Endodermal cell (in vitro differentiated cells): Measurements from ENCODE around the gene ABLIM3. TPM values are rescaled to one million over a fixed set of nuclear protein-coding genes. Genes with fewer than 3 reads are reported as not detected.
A peak's percentile ranks its signal among the peaks of the same experiment; 100 is the strongest.

ENCODE experiments used
- DNase-seq: peaks from one replicate; pipeline ENCODE4 v3.0.0-alpha.2; 2017
- H3K27ac ChIP-seq: 2 replicates; pipeline ENCODE4 v1.5.1; 2013; ENCODE audit warnings: mild to moderate bottlenecking, low read depth, low read length, moderate library complexity
- H3K27me3 ChIP-seq: 2 replicates; pipeline ENCODE4 v1.6.1; 2013; ENCODE audit warnings: mild to moderate bottlenecking, low read length, moderate library complexity; ENCODE audit not compliant: insufficient read depth, control insufficient read depth, poor library complexity, severe bottlenecking
- H3K36me3 ChIP-seq: 2 replicates; pipeline ENCODE4 v1.7.0; 2013; ENCODE audit warnings: mild to moderate bottlenecking, low read length, moderate library complexity; ENCODE audit not compliant: control insufficient read depth, insufficient read depth
- H3K4me1 ChIP-seq: one replicate; pipeline ENCODE4 v1.7.0; 2013; ENCODE audit warnings: low read length; ENCODE audit not compliant: control insufficient read depth, insufficient read depth
- H3K4me3 ChIP-seq: 2 replicates; pipeline ENCODE4 v1.5.1; 2013; ENCODE audit warnings: mild to moderate bottlenecking, low read length, moderate library complexity
- H3K9ac ChIP-seq: 2 replicates; pipeline ENCODE4 v1.6.1; 2013; ENCODE audit warnings: mild to moderate bottlenecking, low read length, moderate library complexity; ENCODE audit not compliant: poor library complexity, severe bottlenecking; ENCODE audit errors: extremely low read depth
- H3K9me3 ChIP-seq: 2 replicates; pipeline ENCODE4 v1.6.1; 2013; ENCODE audit warnings: mild to moderate bottlenecking, low read length, moderate library complexity; ENCODE audit not compliant: control insufficient read depth
- H3K27ac Mint-ChIP-seq: 2 replicates; pipeline ENCODE4 v1.8.0; 2020; ENCODE audit warnings: mixed read lengths
- H3K27me3 Mint-ChIP-seq: 2 replicates; pipeline ENCODE4 v1.8.0; 2021; ENCODE audit warnings: mild to moderate bottlenecking, mixed read lengths; ENCODE audit not compliant: insufficient read depth
- H3K36me3 Mint-ChIP-seq: 2 replicates; pipeline ENCODE4 v1.8.0; 2020; ENCODE audit warnings: low read depth, mixed read lengths
- H3K4me1 Mint-ChIP-seq: 2 replicates; pipeline ENCODE4 v1.8.0; 2020; ENCODE audit warnings: mixed read lengths
- H3K4me3 Mint-ChIP-seq: 2 replicates; pipeline ENCODE4 v1.8.0; 2020; ENCODE audit warnings: mild to moderate bottlenecking, moderate library complexity, mixed read lengths
- H3K9me3 Mint-ChIP-seq: 2 replicates; pipeline ENCODE4 v1.8.0; 2020; ENCODE audit warnings: mild to moderate bottlenecking, mixed read lengths
- CTCF ChIP-seq: fragments of 200-600 bp; sonication (generic); conservative IDR thresholded peaks from 2 replicates; pipeline ENCODE4 v1.5.0; 2021; ENCODE audit warnings: antibody characterized with exemption, mild to moderate bottlenecking
- WGBS, 2 experiments: methylation state at CpG; one replicate each; pipeline versions ENCODE4 v1.1.5 to v1.1.7; 2013; ENCODE audit warnings: missing lambda C conversion rate in 2 of 2, mixed read lengths in 1 of 2; ENCODE audit not compliant: insufficient coverage in 1 of 2, insufficient read length in 1 of 2; 5-methylcytosine and 5-hydroxymethylcytosine counted together
- total RNA-seq, 2 donors: library from RNA; stranded (reverse); fragmentation: NEBNext Ultra II Directional in 1 of 2; extraction: Animal tissue kit (Norgen Biotek cat#: 25700) in 1 of 2; gene quantifications; 2 replicates in 1 of 2; 3 replicates in 1 of 2; pipeline ENCODE4 v1.2.1, GENCODE V29; 2021

Gene ABLIM3
- total RNA-seq, 2 donors from 2014 or later, result 0.24 to 0.66 TPM

- no peak overlapping the region for H3K9ac ChIP-seq
- Mint-ChIP-seq H3K27me3 (peaks cover 79% of the 10 kb centered on the region), H3K36me3 (no peaks in the 10 kb centered on the region), H3K27ac (no peak overlapping the region), H3K4me3 (peak overlapping the region; percentile 69), H3K9me3 (no peaks in the 10 kb centered on the region), H3K4me1 (peaks cover 25% of the 10 kb centered on the region)
- peaks cover 68% of the 10 kb centered on the region for H3K27me3 ChIP-seq
- peaks cover 9% of the 10 kb centered on the region for H3K4me1 ChIP-seq
- H3K9me3 ChIP-seq, result no peaks in the 10 kb centered on the region
- WGBS, 2 experiments, result 55 to 67% methylated on average over 1 to 4 of the region's 5 CpGs
- no peak overlapping the region for H3K4me3 ChIP-seq
- no peak overlapping the region for H3K27ac ChIP-seq
- H3K36me3 ChIP-seq, result no peaks in the 10 kb centered on the region
- DNase-seq, result peak; percentile 59
- no peak for TF ChIP-seq CTCF
Observed at GRCh38 chr5:149273237-149273636, 131.9 kb downstream of the ABLIM3 start.

- Mint-ChIP-seq H3K27me3 (peaks cover 87% of the 10 kb centered on the region), H3K9me3 (no peaks in the 10 kb centered on the region), H3K4me3 (peak overlapping the region; percentile 69), H3K4me1 (peaks cover 22% of the 10 kb centered on the region), H3K27ac (no peak overlapping the region), H3K36me3 (no peaks in the 10 kb centered on the region)
- no peak overlapping the region for H3K9ac ChIP-seq
- 46 to 51% methylated on average over 2 to 3 of the region's 3 CpGs for WGBS, 2 experiments
- no peak for DNase-seq
- no peaks in the 10 kb centered on the region for H3K9me3 ChIP-seq
- H3K27me3 ChIP-seq, result peaks cover 75% of the 10 kb centered on the region
- no peaks in the 10 kb centered on the region for H3K36me3 ChIP-seq
- no peak overlapping the region for H3K27ac ChIP-seq
- H3K4me3 ChIP-seq, result no peak overlapping the region
- TF ChIP-seq CTCF, result no peak
- peaks cover 9% of the 10 kb centered on the region for H3K4me1 ChIP-seq
Observed at GRCh38 chr5:149273950-149274349, 132.7 kb downstream of the ABLIM3 start.

GRCh38 chr5:149274939-149275338 is 133.6 kb downstream of the ABLIM3 start:
- no peaks in the 10 kb centered on the region for H3K9me3 Mint-ChIP-seq
- Histone ChIP-seq H3K27ac (no peak overlapping the region), H3K4me1 (peaks cover 9% of the 10 kb centered on the region), H3K36me3 (no peaks in the 10 kb centered on the region), H3K9ac (no peak overlapping the region), H3K27me3 (peaks cover 83% of the 10 kb centered on the region), H3K4me3 (no peak overlapping the region), H3K9me3 (no peaks in the 10 kb centered on the region)
- TF ChIP-seq CTCF, result no peak
- H3K4me3 Mint-ChIP-seq, result no peak overlapping the region
- H3K36me3 Mint-ChIP-seq, result no peaks in the 10 kb centered on the region
- H3K27ac Mint-ChIP-seq, result no peak overlapping the region
- no peak for DNase-seq
- peaks cover 92% of the 10 kb centered on the region for H3K27me3 Mint-ChIP-seq
- WGBS, 2 experiments, result 89 to 97% methylated on average over 1 of the region's 1 CpG
- peaks cover 22% of the 10 kb centered on the region for H3K4me1 Mint-ChIP-seq
